A549 (cell line): ENCODE results near the gene PLPPR3.

ENCODE experiments used
- BHLHE40 ChIP-seq: IDR thresholded peaks from 2 replicates; pipeline ENCODE4 v1.6.1; 2012; ENCODE audit warnings: low read depth, low read length, inconsistent platforms
- E2F6 ChIP-seq: IDR thresholded peaks from 2 replicates; pipeline ENCODE4 v1.6.1; 2012; ENCODE audit warnings: low read depth, borderline replicate concordance
- FOSL2 ChIP-seq, 2 experiments: fragments of 450-650 bp in 1 of 2; fragments of >200 bp in 1 of 2; sonication (Bioruptor Twin) in 1 of 2; formaldehyde crosslinking; IDR thresholded peaks; 2 replicates each; pipeline versions ENCODE4 v1.5.0 to v1.6.1; 2016 to 2020; ENCODE audit warnings: mild to moderate bottlenecking in 1 of 2, moderate library complexity in 1 of 2
- NFE2L2 ChIP-seq: fragments of 150-350 bp; conservative IDR thresholded peaks from 2 replicates; pipeline ENCODE4 v1.6.1; 2014; ENCODE audit warnings: low read length
- NR3C1 ChIP-seq: fragments of >200 bp; sonication (Bioruptor Twin); formaldehyde crosslinking; IDR thresholded peaks from 3 replicates; pipeline ENCODE4 v1.6.1; 2017
- PBX3 ChIP-seq: IDR thresholded peaks from 2 replicates; pipeline ENCODE4 v1.6.1; 2012
- POLR2A ChIP-seq: IDR thresholded peaks from 2 replicates; pipeline ENCODE4 v1.6.1; 2012; ENCODE audit warnings: mild to moderate bottlenecking, low read length
- RFX5 ChIP-seq: fragments of 450-650 bp; IDR thresholded peaks from 2 replicates; pipeline ENCODE4 v1.7.1; 2014; ENCODE audit warnings: antibody characterized with exemption, mild to moderate bottlenecking, moderate library complexity
- ZC3H11A ChIP-seq: fragments of 450-650 bp; IDR thresholded peaks from 2 replicates; pipeline ENCODE4 v1.6.1; 2014; ENCODE audit warnings: antibody characterized with exemption, mild to moderate bottlenecking
- TF ChIP-seq, protein P1 (sequence below): fragments of >200 bp; sonication (Bioruptor Twin); formaldehyde crosslinking; IDR thresholded peaks from 3 replicates; pipeline ENCODE4 v1.5.1; 2016
- TF ChIP-seq, protein P2 (sequence below): fragments of 450-650 bp; IDR thresholded peaks from 2 replicates; pipeline ENCODE4 v1.6.1; 2014; ENCODE audit warnings: antibody characterized with exemption
- TF ChIP-seq, protein P3 (sequence below): fragments of 150-350 bp; IDR thresholded peaks from 2 replicates; pipeline ENCODE4 v1.6.1; 2014; ENCODE audit warnings: low read depth, mild to moderate bottlenecking, low read length

DNA sequence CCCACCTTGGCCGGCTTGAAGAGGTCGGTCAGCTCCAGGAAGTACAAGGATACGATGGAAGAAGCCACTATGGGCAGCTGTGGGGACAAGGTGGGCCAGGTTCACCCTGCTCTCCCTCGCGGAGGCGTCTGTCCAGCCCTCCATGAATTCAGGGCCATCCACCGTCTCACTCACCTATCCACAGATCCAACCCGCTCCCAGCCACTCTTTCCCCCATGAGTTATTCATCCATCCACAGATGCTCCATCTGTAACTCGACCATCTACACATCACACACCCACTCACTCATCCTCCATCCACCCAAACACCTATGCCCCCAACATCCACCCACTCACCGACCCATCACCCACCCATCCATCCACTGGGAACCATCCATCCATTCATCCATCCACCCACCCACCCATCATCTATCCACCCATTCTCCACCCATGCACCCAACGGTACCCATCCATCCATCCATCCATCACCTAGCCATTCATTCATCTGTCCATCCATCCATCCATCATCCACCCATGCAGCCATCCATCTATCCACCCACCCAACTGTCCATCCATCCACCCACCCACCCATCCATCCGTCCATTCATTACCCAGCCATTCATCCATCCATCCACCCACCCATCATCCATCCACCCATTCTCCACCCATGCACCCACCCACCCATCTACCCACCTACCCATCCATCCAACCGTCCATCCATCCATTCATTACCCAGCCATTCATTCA, 5.8 kb downstream of the PLPPR3 start:
- TF ChIP-seq RFX5 (no peak), BHLHE40 (no peak), E2F6 (no peak), POLR2A (no peak), PBX3 (no peak), NFE2L2 (no peak), FOSL2 (IDR thresholded peaks at IDR 0.05) (no peak), FOSL2 (CRISPR knock-in tag; IDR thresholded peaks at IDR 0.05) (no peak), NR3C1 (no peak), ZC3H11A (no peak)
- TF ChIP-seq, protein P1, sequence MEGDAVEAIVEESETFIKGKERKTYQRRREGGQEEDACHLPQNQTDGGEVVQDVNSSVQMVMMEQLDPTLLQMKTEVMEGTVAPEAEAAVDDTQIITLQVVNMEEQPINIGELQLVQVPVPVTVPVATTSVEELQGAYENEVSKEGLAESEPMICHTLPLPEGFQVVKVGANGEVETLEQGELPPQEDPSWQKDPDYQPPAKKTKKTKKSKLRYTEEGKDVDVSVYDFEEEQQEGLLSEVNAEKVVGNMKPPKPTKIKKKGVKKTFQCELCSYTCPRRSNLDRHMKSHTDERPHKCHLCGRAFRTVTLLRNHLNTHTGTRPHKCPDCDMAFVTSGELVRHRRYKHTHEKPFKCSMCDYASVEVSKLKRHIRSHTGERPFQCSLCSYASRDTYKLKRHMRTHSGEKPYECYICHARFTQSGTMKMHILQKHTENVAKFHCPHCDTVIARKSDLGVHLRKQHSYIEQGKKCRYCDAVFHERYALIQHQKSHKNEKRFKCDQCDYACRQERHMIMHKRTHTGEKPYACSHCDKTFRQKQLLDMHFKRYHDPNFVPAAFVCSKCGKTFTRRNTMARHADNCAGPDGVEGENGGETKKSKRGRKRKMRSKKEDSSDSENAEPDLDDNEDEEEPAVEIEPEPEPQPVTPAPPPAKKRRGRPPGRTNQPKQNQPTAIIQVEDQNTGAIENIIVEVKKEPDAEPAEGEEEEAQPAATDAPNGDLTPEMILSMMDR: no peak
- TF ChIP-seq, protein P2, sequence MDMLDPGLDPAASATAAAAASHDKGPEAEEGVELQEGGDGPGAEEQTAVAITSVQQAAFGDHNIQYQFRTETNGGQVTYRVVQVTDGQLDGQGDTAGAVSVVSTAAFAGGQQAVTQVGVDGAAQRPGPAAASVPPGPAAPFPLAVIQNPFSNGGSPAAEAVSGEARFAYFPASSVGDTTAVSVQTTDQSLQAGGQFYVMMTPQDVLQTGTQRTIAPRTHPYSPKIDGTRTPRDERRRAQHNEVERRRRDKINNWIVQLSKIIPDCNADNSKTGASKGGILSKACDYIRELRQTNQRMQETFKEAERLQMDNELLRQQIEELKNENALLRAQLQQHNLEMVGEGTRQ: no peak
- TF ChIP-seq, protein P3, sequence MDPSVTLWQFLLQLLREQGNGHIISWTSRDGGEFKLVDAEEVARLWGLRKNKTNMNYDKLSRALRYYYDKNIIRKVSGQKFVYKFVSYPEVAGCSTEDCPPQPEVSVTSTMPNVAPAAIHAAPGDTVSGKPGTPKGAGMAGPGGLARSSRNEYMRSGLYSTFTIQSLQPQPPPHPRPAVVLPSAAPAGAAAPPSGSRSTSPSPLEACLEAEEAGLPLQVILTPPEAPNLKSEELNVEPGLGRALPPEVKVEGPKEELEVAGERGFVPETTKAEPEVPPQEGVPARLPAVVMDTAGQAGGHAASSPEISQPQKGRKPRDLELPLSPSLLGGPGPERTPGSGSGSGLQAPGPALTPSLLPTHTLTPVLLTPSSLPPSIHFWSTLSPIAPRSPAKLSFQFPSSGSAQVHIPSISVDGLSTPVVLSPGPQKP: no peak
